OCI-LY3 (cell line): ENCODE measurements around the gene NYNRIN.

Experiments
- EZH2phosphoT487 ChIP-seq: fragments of 200-600 bp; shearing (Covaris generic); IDR thresholded peaks from 2 replicates; pipeline ENCODE4 v1.6.1; 2018; ENCODE audit warnings: antibody characterized with exemption, mixed run types, low read depth
- TF ChIP-seq, protein P1 (sequence below): fragments of 200-600, 300-600 bp; sonication (generic); IDR thresholded peaks from 2 replicates; pipeline ENCODE4 v1.5.1; 2014; ENCODE audit warnings: antibody characterized with exemption, low read length, low read depth

DNA sequence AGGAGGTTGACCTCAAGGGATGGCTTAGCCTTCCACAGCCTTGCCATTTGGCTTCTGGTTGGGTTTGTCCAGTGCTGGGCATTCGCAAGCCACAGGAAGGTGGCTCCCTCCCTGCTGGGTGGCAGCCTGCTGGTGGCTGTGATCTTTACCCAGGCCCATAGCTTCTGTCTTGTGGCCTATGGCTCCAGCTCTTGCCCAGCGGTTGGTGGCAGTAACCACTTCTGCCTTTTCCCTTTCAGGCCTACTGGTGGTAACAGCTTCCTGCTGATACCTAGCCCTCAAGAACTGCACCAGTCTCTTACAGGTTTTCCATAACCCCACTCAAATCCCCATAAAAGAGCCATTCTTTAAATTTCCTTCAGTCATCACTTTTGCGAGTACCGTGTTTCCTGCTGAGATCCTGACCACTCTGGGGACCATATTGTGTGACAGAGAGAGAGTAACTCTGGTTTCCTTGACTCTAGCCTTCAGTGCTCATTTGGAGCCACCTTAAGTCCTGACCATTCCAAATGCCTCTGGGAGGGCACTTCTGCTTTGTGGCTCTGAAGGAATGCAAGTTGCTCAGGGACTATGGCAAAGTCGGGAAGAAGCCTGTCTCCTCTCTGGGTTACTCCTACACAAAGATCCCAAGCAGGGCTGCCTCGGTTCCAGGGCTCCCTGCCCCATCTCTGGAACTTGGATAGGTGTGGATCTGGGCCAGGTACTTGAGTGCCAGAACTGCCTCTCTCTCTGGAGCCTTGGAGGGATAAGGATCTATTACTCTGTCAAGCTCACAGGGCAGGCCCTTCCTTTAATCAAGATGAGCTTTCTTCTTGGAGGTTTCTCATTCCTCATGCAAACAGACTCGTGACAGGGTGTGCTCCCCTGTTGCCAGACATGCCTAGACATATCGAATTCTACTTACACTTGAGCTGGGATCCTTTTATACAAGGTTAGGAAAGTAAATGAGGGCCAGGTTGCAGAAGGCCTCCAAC is 2.9 kb upstream of the NYNRIN start:
- TF ChIP-seq, protein P1, sequence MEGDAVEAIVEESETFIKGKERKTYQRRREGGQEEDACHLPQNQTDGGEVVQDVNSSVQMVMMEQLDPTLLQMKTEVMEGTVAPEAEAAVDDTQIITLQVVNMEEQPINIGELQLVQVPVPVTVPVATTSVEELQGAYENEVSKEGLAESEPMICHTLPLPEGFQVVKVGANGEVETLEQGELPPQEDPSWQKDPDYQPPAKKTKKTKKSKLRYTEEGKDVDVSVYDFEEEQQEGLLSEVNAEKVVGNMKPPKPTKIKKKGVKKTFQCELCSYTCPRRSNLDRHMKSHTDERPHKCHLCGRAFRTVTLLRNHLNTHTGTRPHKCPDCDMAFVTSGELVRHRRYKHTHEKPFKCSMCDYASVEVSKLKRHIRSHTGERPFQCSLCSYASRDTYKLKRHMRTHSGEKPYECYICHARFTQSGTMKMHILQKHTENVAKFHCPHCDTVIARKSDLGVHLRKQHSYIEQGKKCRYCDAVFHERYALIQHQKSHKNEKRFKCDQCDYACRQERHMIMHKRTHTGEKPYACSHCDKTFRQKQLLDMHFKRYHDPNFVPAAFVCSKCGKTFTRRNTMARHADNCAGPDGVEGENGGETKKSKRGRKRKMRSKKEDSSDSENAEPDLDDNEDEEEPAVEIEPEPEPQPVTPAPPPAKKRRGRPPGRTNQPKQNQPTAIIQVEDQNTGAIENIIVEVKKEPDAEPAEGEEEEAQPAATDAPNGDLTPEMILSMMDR: no peak
- TF ChIP-seq EZH2phosphoT487: no peak
